Stimulated activated CD8-positive, alpha-beta memory T cell treated with anti-CD3 and anti-CD28 coated beads, Interleukin-4, amount 100 ng/mL, for 48 hours (primary cell): Measurements from ENCODE around the gene KIFC1.

Source experiments
- DNase-seq: peaks from one replicate; pipeline ENCODE4 v3.0.0-alpha.2; 2020

Gene KIFC1

DNA sequence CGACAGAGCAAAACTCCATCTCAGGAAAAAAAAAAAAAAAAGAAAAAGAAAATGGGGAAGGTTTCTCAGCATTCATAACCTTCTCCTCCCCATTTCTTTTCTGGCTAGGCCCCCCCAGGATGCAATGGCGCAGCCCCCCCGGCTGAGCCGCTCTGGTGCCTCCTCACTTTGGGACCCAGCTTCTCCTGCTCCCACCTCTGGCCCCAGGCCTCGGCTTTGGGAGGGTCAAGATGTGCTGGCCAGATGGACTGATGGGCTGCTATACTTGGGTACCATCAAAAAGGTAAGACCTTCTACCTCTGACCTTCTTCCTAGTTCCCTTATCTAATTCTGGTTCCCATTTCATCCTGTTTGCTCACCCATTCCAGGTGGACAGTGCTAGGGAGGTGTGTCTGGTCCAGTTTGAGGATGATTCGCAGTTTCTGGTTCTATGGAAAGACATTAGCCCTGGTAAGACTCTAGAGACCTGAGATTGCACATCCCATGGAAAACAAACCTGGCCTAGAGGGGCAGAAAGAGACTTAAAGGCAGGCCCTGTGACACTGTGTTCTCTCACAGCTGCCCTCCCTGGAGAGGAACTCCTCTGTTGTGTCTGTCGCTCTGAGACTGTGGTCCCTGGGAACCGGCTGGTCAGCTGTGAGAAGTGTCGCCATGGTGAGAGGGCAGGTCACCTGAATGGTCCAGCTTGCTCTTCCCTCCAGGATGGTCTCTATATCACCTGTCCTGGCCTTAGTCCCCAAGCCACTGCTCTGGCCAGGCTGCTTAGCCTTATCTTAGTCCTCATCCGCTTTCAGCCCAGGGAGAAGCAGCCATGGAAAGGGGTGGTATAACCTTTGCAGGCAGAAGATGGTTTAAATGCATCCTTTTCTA lies 20.8 kb downstream of the KIFC1 start:
- no peak for DNase-seq

DNA sequence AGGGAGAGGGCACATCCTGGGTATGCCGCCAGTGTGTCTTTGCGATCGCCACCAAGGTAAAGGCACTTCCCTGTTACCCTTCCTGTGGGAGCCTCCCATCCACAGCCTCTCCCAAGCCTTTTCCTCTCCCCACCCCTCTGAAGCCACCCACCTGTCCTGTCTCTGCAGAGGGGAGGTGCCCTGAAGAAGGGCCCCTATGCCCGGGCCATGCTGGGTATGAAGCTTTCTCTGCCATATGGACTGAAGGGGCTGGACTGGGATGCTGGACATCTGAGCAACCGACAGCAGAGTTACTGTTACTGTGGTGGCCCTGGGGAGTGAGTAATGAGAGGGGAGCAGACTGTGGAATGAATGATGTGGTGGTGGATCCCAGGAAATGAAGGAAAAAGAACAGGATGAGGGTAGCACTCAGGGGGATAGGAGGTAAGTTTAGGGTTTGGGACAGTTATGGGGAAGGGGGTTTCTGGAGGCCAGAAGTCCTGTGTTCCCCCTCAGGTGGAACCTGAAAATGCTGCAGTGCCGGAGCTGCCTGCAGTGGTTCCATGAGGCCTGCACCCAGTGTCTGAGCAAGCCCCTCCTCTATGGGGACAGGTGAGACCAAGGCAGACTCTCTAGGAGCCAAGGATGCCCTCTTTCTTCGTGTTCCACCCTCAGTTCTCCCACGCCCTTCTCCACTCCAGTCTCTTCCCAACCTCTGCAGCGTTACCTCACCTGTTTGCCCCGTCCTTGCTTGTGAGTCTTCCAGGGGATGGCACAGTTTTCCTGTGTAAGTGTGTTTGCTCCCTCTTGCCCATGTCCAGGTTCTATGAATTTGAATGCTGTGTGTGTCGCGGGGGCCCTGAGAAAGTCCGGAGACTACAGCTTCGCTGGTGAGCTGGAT lies 21.9 kb downstream of the KIFC1 start:
- no peak for DNase-seq

DNA sequence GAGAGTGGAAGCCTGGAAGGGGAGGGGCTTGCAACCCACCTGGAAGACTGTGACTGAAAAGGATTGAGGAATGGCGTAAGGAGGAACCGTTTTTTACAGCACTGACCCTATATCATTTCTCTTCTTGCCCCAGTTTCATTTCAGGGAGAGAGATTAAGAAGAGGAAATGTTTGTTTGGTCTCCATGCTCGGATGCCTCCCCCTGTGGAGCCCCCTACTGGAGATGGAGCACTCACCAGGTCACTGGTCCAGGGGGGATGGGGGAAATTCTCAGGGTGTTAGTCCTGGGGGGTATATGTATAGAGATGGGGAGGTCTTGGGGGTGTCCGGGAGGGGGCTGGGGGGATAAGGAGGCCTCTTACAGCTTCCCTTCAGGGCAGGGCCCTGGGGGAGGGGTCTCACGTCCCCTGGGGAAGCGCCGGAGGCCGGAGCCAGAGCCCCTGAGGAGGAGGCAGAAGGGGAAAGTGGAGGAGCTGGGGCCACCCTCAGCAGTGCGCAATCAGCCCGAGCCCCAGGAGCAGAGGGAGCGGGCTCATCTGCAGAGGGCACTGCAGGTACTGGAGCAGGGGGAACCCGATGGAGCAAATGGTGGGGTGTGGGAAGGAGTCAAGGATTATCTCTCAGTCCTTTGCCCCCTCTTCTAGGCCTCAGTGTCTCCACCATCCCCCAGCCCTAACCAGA lies 23.1 kb downstream of the KIFC1 start:
- no peak for DNase-seq

- no peak for DNase-seq
Observed at GRCh38 chr6:33415831-33416230, 24.2 kb downstream of the KIFC1 start.

GRCh38 chr6:33416386-33417127 lies 24.9 kb downstream of the KIFC1 start:
- peak; percentile 48 for DNase-seq

- peak; percentile 46 for DNase-seq
Observed at GRCh38 chr6:33417128-33417902, 25.7 kb downstream of the KIFC1 start.

DNA sequence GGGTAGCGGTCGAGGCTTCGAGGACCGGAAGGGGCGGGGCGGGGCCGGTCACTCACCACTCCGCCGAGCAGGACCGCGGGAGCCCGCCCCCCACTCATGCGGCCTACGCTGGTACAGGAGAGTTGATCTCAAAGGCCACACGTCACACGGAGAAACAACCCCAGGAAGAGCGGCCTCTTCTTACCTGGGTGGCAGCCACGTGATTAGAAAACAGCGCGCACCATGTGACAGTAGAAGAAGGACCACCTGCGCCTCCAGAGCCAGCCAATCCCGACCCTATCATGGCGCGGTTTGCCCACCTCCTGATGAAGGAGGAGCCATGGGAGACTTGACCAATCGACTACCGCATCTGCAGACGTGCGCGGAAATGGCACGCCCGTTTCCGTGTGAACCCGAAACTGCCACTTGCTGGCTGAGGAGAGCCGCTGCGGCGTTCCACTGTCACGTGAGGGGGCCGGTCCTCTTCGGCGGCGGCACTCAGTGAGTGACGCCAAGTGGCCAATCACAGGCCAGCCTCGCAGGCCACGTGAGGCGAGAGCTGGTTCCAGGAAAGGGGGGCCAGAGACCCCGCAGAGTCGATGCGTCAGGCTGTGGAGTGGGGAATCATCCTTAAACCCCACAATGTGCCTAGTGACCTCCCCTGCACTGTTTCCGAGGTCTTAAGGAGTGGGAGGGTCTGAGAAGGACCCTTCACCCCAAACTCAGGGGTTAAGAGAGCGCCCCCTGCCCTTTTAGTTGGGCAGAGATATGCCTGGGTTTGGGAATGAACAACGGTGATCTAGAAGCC lies 26.5 kb downstream of the KIFC1 start, which contains the start of gene CUTA:
Gene CUTA, minus strand, starts transcription at position 205 of the 787 bp plus-strand sequence. Its CDS starts 107 bp downstream, at position 98.
- DNase-seq = peak; percentile 98

- peak; percentile 72 for DNase-seq
Observed at GRCh38 chr6:33418690-33419291, 27.2 kb downstream of the KIFC1 start.

- DNase-seq = peak; percentile 66
Observed at GRCh38 chr6:33419580-33420490, 28.2 kb downstream of the KIFC1 start, which contains the start of gene SYNGAP1. TSS of gene SYNGAP1 (plus strand) at chr6:33420065. CDS start at chr6:33420265, 200 bp downstream.

- no peak for DNase-seq
Observed at GRCh38 chr6:33420491-33421343, 29.1 kb downstream of the KIFC1 start.

DNA sequence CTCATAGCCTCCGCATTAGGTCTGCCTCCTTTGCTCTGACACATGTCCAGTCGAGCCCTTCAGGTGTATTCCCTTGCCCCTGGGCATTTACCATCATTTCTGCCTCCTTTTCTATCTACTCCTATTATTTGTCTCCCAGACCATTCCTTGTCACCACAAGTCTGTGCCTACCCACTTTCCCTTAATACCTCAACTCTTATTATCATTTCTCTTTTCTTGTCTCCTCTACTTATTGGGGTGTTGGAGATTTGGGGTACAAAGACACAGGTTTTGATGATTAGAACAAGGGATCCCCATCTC lies 29.7 kb downstream of the KIFC1 start:
- no peak for DNase-seq

DNA sequence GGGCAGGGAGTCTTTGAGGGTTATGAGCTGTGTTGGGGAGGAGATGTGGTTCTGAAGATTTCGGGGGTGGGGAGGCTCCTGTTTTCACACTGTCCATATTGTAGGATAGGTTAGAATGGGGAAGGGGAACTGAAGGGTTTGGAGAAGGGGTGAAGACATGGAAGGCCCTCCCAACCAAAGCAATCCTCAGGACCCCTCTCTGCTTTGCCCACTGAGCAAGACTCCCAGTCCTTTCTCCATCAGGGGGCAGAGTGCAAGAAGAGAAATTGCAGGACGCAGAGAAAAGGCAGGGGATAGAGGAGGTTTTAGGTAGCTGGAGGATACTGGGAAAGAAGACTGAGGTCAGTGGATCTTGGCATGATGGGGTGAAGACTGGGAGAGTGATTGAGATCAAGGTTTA lies 32.2 kb downstream of the KIFC1 start:
- no peak for DNase-seq

GRCh38 chr6:33424855-33425667 lies 33.4 kb downstream of the KIFC1 start:
- DNase-seq = no peak

- peak; percentile 91 for DNase-seq
Observed at GRCh38 chr6:33425668-33426577, 34.3 kb downstream of the KIFC1 start.

- no peak for DNase-seq
Observed at GRCh38 chr6:33426590-33427511, 35.2 kb downstream of the KIFC1 start.
